Uterus (tissue), 4 donors: ENCODE data around the gene TMBIM4. TPM values are rescaled to one million over a fixed set of nuclear protein-coding genes. Genes with fewer than 3 reads are reported as not detected.

Experiments
- DNase-seq, 2 donors: peaks; one replicate each; pipeline ENCODE4 v3.0.0-alpha.2; 2019 to 2020
- H3K27ac ChIP-seq, 2 donors: fragments of 200-600 bp; sonication (generic); 1 replicate in 1 of 2; 2 replicates in 1 of 2; pipeline ENCODE4 v1.5.1; 2016 to 2018
- H3K27me3 ChIP-seq, 2 donors: fragments of 200-600 bp; sonication (generic); one replicate each; pipeline ENCODE4 v1.5.1; 2018 to 2019; ENCODE audit warnings: control low read depth in 1 of 2
- H3K36me3 ChIP-seq, 2 donors: fragments of 200-600 bp; sonication (generic); one replicate each; pipeline ENCODE4 v1.5.1; 2019; ENCODE audit warnings: control low read depth in 1 of 2
- H3K4me1 ChIP-seq, 2 donors: fragments of 200-600 bp; sonication (generic); one replicate each; pipeline ENCODE4 v1.5.1; 2018 to 2019; ENCODE audit warnings: control low read depth in 1 of 2
- H3K4me3 ChIP-seq, 2 donors: fragments of 200-600 bp; sonication (generic); 1 replicate in 1 of 2; 2 replicates in 1 of 2; pipeline ENCODE4 v1.5.1; 2018 to 2019; ENCODE audit warnings: mild to moderate bottlenecking in 1 of 2
- H3K9me3 ChIP-seq, 2 donors: fragments of 200-600 bp; sonication (generic); one replicate each; pipeline ENCODE4 v1.5.1; 2019; ENCODE audit warnings: control low read depth in 1 of 2
- CTCF ChIP-seq, 4 experiments: fragments of 200-600 bp in 2 of 4; fragments of 450-650 bp in 2 of 4; sonication (generic) in 2 of 4; IDR thresholded peaks; one replicate each; pipeline ENCODE4 v1.5.1; 2016 to 2019; ENCODE audit warnings: antibody characterized with exemption in 4 of 4, mild to moderate bottlenecking in 2 of 4, moderate library complexity in 1 of 4
- POLR2A ChIP-seq, 2 donors: fragments of 450-650 bp; IDR thresholded peaks; one replicate each; pipeline ENCODE4 v1.6.1; 2016; ENCODE audit warnings: antibody characterized with exemption in 2 of 2, mild to moderate bottlenecking in 1 of 2, moderate library complexity in 1 of 2
- intact Hi-C: fragments of 100-400 bp; cut with DNase I; formaldehyde crosslinking; loops from one replicate; pipeline ENCODE4 v1.15.1; 2023; ENCODE audit warnings: low total_unique reads
- total RNA-seq, 4 donors: library from RNA; depleted of rRNA in 3 of 4; stranded (reverse); fragments of >200 nt in 3 of 4; gene quantifications; one replicate each; pipeline versions ENCODE4 v1.1.0 to v1.2.4, GENCODE V29; 2014 to 2023
- donor health status: DM: yes; HTN: yes; CAD: no.

Gene TMBIM4
- total RNA-seq, 4 donors from 2014 or later = 102 to 187 (median 146) TPM

DNA sequence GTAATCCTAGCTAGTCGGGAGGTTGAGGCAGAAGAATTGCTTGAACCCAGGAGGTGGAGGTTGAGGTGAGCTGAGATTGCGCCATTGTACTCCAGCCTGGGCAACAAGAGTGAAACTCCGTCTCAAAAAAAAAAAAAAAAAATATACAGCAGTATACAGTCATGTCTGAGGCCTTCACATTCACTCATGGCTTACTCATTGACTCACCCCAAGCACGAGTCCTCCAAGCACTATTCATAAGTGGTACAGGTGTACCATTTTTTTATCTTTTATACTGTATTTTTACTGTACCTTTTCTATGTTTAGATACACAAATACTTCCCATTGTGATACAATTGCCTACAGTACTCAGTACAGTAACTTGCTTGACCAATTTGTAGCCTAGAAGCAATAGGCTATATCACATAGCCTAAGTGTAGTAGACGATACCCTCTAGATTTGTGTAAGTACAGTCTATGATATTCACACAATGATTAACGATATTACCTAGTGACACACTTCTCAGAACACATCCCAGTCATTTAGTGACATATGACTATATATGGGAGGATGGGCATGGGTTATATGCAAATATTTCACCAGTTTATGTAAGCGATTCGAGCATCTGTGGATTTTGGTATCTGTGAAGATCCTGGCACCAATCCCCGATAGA is 51.4 kb downstream of the TMBIM4 start:
- Histone ChIP-seq H3K27me3 (no peaks in the 10 kb centered on the region), H3K27ac (no peak overlapping the region), H3K4me1 (no peaks in the 10 kb centered on the region), H3K36me3 (no peaks in the 10 kb centered on the region), H3K4me3 (no peak overlapping the region), H3K9me3 (no peaks in the 10 kb centered on the region)
- intact Hi-C loops = no loop called here
- TF ChIP-seq CTCF (IDR thresholded peaks at IDR 0.05) (no peak), POLR2A (IDR thresholded peaks at IDR 0.05) (no peak)
- DNase-seq = no peak

DNA sequence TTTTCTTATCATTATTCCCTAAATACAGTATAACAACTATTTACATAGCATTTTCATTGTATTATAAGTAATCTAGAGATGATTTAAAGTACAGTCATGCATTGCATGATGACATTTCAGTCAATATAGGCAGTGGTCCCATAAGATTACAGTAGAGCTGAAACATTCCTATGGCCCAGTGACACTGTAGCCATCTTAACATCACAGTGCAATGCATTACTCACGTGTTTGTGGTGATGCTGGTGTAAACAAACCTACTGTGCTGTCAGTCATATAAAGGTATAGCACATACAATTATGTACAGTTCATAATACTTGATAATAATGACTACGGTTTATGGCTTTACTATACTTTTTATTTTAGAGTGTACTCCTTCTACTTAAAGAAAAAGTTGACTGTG is 52.6 kb downstream of the TMBIM4 start:
- no peaks in the 10 kb centered on the region for H3K27me3 ChIP-seq
- H3K36me3 ChIP-seq = no peaks in the 10 kb centered on the region
- intact Hi-C loops = no loop called here
- no peak overlapping the region for H3K4me3 ChIP-seq
- H3K9me3 ChIP-seq = no peaks in the 10 kb centered on the region
- DNase-seq = no peak
- no peaks in the 10 kb centered on the region for H3K4me1 ChIP-seq
- TF ChIP-seq CTCF (IDR thresholded peaks at IDR 0.05) = no peak
- TF ChIP-seq POLR2A (IDR thresholded peaks at IDR 0.05) = no peak
- no peak overlapping the region for H3K27ac ChIP-seq

GRCh38 chr12:66115071-66115600 is 54.7 kb downstream of the TMBIM4 start:
- Histone ChIP-seq H3K9me3 (no peaks in the 10 kb centered on the region), H3K27me3 (no peaks in the 10 kb centered on the region), H3K36me3 (no peaks in the 10 kb centered on the region), H3K4me3 (no peak overlapping the region), H3K4me1 (no peaks in the 10 kb centered on the region), H3K27ac (no peak overlapping the region)
- intact Hi-C loops = no loop called here
- TF ChIP-seq CTCF (IDR thresholded peaks at IDR 0.05) = no peak
- no peak for TF ChIP-seq POLR2A (IDR thresholded peaks at IDR 0.05)
- DNase-seq = no peak

GRCh38 chr12:66113471-66113870 is 56.3 kb downstream of the TMBIM4 start:
- no peak for DNase-seq
- H3K9me3 ChIP-seq = no peaks in the 10 kb centered on the region
- no peak overlapping the region for H3K4me3 ChIP-seq
- no peak overlapping the region for H3K27ac ChIP-seq
- no peaks in the 10 kb centered on the region for H3K36me3 ChIP-seq
- no peaks in the 10 kb centered on the region for H3K27me3 ChIP-seq
- intact Hi-C loops = no loop called here
- no peak for TF ChIP-seq POLR2A (IDR thresholded peaks at IDR 0.05)
- TF ChIP-seq CTCF (IDR thresholded peaks at IDR 0.05) = no peak
- no peaks in the 10 kb centered on the region for H3K4me1 ChIP-seq

DNA sequence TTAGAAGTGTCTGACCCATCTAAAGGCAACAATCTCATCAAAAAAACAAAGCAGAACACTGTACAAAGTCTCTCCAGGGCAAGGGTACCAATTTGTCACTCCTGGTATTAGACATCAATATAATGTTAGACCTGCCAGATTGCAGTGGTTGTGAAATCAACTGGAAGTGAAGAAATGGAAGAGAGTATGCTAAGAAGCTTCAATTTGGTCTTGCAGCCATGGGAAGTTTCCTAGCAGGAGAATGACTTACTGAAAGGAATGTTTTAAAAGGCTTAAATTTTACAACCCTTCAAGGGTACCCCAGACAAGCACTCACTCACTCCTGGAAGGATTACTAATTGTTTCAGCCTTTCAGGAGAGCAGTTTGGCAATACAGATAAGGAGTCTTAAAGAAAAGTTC is 58.2 kb downstream of the TMBIM4 start:
- H3K27ac ChIP-seq = no peak overlapping the region
- DNase-seq = no peak
- TF ChIP-seq POLR2A (IDR thresholded peaks at IDR 0.05) (no peak), CTCF (IDR thresholded peaks at IDR 0.05) (no peak)
- no peaks in the 10 kb centered on the region for H3K36me3 ChIP-seq
- H3K27me3 ChIP-seq = no peaks in the 10 kb centered on the region
- intact Hi-C loops = no loop called here
- H3K9me3 ChIP-seq = no peaks in the 10 kb centered on the region
- no peak overlapping the region for H3K4me3 ChIP-seq
- no peaks in the 10 kb centered on the region for H3K4me1 ChIP-seq
